HG02970 (cell line): ENCODE results near the gene UMOD.

Experiments
- ATAC-seq: cut with Tn5 transposase; IDR thresholded peaks from one replicate; pipeline ENCODE4 v1.9.1; 2021; ENCODE audit warnings: mild to moderate bottlenecking, moderate library complexity, moderate number of reproducible peaks; ENCODE audit not compliant: unreplicated experiment, low FRiP score

UMOD gene

DNA sequence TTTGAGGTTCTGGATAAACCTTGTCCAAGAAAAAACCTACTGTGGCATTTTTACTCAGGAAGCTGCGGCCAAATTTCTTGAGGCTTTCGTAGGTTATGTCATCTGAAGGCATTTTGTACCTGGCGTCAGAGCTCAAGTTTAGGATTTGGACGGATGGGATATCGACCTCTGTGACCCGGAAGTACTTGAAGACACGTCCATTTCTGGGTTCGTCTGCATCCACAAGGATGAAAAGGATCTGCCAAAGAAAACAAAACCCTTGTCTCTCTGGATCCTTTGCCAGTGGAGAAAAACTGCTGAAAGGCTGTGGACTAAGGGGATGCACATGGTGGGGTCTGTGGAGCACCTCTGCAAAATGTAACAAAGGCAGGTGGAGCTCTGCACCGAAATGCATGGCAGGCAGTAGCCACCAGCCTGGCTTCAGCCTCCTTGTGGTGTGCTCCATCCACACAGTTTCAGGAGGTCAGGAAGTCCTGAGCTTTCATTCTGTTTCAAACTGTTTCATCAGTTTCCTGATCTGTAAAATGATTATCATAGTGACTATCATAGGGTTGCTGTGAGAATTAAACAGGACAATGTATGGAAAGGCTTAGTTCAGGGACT is 17.0 kb upstream of the UMOD start:
- ATAC-seq: no peak

DNA sequence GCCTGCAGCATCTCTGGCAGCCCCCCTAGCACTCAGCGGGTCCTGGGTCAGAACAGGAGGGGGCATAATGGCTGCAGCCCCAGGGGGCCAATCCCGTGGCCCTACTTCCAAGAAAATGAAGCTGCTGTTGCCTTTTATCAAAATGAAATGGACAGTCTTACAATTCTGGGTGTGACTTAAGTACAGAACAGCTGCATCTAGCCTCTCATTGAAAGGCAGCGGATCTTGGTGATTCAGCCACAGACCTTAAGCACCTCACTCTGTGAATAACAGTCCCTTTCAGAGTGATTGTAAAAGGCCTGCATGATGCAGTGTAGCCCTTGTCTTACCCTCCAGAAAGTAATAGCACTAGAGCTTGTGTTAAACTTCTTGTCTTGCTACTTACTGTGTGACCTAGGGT is 11.5 kb upstream of the UMOD start:
- no peak for ATAC-seq

DNA sequence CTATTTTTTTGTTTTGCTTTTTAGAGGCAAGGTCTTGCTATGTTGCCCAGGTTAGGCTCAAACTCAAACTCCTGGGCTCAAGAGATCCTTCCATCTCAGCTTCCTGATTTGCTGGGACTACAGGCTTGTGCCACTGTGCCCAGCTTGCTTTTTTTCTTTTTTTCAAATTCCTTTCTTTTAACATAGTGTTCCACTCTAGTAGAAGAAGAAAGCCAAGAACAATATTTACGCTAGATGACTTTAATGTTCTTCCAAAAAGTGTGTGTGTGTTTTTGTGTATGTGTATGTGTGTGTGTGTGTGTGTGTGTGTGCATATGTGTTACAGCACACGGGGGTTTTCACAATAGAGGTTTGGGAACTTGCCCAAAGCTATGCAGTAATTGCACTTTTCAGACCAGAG is 10.7 kb upstream of the UMOD start:
- ATAC-seq: no peak

GRCh38 chr16:20359997-20360396 is 7.5 kb upstream of the UMOD start:
- ATAC-seq: no peak

DNA sequence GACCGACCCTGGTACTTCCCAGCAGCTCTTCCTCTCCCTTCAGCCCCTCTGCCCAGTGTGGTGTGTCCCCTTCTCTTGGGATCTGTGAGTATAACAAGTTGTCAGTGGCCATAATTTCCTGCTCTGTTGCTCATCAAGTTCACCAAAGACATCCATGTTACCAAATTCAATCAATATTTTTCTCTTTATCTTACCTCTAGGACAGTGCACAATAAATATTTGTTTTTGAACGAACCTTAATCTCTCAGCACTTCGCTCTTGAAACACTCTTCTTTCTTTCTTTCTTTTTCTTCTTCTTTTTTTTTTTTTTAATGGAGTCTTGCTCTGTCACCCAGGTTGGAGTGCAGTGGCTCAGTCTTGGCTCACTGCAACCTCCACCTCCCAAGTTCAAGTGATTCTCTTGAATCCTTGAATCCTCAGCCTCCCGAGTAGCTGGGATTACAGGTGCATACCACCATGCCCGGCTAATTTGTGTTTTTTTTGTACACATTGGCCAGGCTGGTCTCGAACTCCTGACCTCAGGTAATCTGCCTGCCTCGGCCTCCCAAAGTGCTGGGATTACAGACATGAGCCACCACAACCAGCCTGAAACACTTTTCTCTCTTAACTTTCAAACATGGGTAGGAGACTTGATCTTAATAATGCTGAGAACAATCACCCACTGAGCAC is 2.7 kb upstream of the UMOD start:
- no peak for ATAC-seq

- ATAC-seq: no peak
Measured at GRCh38 chr16:20353379-20353778, 864 bp upstream of the UMOD start.

- ATAC-seq: no peak
Measured at GRCh38 chr16:20349615-20350014, 2.9 kb downstream of the UMOD start.

- no peak for ATAC-seq
Measured at GRCh38 chr16:20348365-20349185, 3.9 kb downstream of the UMOD start.

DNA sequence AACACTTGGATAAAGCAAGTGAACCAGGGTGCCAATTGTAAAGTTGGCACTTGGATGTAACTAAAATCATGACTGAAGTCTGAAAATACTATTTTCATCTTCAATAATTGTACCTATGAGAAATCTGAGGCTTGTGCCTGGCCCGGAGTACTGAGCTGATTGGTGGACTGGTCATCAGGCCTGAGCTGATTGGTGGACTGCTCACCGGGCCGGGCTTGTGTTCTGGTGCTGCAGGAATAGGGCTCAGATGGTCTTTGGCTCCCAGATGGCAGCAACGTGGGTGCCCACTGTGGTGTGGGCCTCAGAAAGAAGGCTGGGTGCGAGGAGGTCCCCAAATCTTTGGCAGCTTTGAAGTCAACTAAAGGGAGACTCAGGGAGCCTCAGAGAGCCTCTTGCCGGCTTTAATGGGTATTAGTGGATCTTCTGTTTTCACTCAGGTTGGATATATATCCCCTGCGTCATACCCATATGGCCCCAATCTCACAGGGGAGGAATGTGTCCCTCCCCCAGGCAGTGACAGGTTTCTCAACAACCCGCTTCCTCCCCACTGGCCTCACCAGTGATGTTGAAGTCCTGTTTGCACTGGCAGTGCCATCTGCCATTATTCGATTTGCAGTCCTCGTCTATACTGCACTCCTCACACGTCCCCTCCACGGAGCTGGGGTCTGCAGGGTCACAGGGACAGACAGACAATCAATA is 4.7 kb downstream of the UMOD start:
- no peak for ATAC-seq

DNA sequence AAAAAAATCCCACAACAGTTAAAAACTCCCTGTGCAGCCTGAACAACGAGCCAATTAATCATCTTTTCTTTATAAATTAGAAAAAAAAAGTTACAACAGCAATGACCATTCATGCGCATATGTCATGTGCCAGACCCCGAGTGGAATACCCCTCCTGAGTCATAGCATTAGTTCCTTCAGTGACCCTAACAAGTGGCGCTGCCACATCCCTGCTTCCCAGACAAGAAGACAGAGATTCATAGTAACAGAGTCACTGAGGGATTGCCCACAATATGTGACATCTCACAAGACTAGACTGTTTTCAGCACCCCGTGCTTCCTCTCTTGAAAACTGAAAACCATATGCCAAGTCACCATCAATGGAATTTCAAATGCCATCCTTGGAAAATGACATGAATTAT is 7.9 kb downstream of the UMOD start:
- no peak for ATAC-seq

GRCh38 chr16:20339744-20340143 is 12.8 kb downstream of the UMOD start:
- ATAC-seq: no peak

DNA sequence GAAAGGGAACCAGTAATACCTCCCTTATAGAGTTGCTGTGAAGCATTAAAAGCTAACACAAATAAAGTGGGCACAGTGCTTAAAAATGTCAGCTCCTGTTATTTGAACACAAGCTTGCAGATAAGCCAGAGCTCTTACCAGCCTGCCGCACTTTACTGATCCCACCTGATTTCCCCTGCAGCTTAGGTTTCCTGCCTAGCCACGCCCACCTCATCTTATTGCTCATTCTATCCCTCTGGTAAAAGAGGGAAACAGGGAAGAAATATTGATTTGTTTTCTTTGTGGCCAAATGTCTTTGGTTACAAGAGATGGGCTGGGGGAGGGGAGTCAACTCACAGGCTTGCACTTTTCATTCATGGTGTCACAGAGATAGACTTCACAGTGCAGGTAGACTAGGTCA is 15.6 kb downstream of the UMOD start:
- no peak for ATAC-seq

DNA sequence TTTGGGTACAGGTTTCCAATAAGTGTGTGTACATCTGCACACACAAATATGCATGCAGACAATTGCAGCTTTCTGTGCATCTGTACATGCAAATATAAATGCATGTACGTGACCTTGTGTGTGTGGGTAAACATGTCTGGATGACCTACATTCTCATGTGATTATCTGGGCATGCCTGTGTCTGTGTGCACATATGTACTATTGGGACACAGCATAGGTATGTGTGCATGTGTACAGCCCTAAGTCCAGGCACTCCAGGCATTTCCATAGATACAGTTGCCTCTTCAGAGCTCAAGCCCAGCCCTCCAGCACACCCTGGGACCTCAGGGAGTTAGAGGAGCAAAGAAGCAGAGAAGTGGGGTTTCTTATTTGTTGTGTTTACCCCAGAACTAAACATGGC is 18.1 kb downstream of the UMOD start:
- no peak for ATAC-seq

DNA sequence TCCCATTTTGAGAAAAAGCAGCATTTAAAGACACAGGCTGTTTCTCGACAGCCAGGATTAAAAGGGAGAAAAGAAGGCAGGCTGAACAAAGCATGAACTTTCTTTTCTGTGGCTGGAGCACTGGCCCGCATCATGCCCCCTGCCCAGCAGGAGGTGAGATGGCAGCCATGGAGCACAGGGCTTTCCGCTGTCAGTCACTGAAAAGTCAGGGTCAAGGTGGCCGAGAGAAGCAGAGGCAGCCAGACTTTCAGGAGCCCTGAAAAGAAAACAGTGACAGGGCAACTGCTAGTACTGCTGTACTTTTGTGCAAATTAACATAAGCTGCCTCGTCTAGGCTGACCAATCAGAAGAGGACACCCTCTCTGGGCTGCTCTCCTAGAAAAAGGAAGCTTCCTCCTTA is 19.4 kb downstream of the UMOD start:
- ATAC-seq: no peak

- ATAC-seq: no peak
Measured at GRCh38 chr16:20332411-20332810, 20.1 kb downstream of the UMOD start.

DNA sequence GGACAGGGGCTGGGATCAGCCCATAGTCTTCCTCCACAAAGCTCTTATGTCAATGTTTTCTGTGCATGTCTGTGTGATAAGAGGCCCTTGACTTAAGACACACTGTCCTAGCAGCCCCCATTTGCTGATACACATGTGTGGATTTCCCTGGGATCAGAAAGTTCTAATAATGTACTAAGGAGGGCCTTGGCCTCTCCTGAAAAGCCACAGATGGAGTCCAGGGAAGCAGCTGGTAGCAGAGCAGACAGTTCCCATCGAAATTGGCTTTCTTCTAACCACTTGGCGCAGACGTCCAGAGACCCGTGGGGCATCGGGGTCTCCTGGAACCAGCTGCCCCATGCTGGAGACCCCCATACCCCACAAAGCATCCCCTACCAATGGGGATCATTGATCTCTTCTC is 20.9 kb downstream of the UMOD start:
- ATAC-seq: no peak

GRCh38 chr16:20329392-20330138 is 22.9 kb downstream of the UMOD start:
- no peak for ATAC-seq

GRCh38 chr16:20327444-20328041 is 25.0 kb downstream of the UMOD start, which contains the start of gene GP2:
GP2 (minus strand) TSS chr16:20327513; CDS start chr16:20326431, 1,082 bp downstream.
- ATAC-seq: no peak

DNA sequence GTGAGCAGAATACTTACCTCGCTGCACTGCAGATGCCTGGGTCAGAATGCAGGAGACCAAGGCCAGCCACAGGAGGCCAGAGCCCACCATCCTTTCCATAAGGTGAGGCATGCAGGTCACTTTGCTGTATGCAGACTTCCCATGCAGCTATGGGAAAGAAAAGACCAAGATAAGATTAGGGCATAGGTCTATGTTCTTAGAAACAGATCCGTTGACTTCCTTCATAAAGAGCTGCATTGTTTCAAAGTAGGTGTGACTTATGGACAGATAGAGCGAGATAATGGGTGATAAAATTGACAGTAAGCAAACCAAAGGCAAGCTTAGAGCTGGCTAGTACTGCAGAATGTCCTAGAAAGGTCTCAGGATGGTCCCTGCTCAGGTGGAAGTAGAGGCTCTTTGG is 26.2 kb downstream of the UMOD start:
- no peak for ATAC-seq

- ATAC-seq: no peak
Measured at GRCh38 chr16:20325005-20325404, 27.5 kb downstream of the UMOD start.
